Neuronal stem cell (in vitro differentiated cells): ENCODE results near the gene PLCD4.

Experiments
- DNase-seq: peaks from one replicate; pipeline ENCODE4 v3.0.0-alpha.2; 2013; ENCODE audit warnings: low spot score
- H2AFZ ChIP-seq: one replicate; pipeline ENCODE4 v1.6.1; 2013; ENCODE audit warnings: mild to moderate bottlenecking, low read length, inconsistent platforms
- H2AK5ac ChIP-seq: 2 replicates; pipeline ENCODE4 v1.6.1; 2013; ENCODE audit warnings: low read depth, mild to moderate bottlenecking, inconsistent platforms, low read length, moderate library complexity, mixed read lengths
- H2BK120ac ChIP-seq: 2 replicates; pipeline ENCODE4 v1.6.1; 2013; ENCODE audit warnings: low read depth, mild to moderate bottlenecking, inconsistent platforms, low read length, moderate library complexity, mixed read lengths
- H2BK12ac ChIP-seq: one replicate; pipeline ENCODE4 v1.6.1; 2013; ENCODE audit warnings: low read length, inconsistent platforms
- H2BK15ac ChIP-seq: 2 replicates; pipeline ENCODE4 v1.6.1; 2013; ENCODE audit warnings: mild to moderate bottlenecking, low read length, inconsistent platforms, mixed read lengths
- H2BK5ac ChIP-seq: one replicate; pipeline ENCODE4 v1.6.1; 2013; ENCODE audit warnings: inconsistent platforms, mild to moderate bottlenecking, low read length, moderate library complexity
- H3K14ac ChIP-seq: one replicate; pipeline ENCODE4 v1.6.1; 2013; ENCODE audit warnings: low read length, inconsistent platforms
- H3K18ac ChIP-seq: 2 replicates; pipeline ENCODE4 v1.6.1; 2013; ENCODE audit warnings: low read length, inconsistent platforms
- H3K23ac ChIP-seq: 2 replicates; pipeline ENCODE4 v1.6.1; 2013; ENCODE audit warnings: low read depth, mild to moderate bottlenecking, mixed read lengths, low read length, inconsistent platforms; ENCODE audit not compliant: poor library complexity
- H3K27ac ChIP-seq: replicated peaks from 3 replicates; pipeline ENCODE4 v1.5.1; 2013; ENCODE audit warnings: low read length, inconsistent platforms
- H3K27me3 ChIP-seq, 3 experiments: 2 replicates each; pipeline ENCODE4 v1.6.1; 2013; ENCODE audit warnings: low read length in 3 of 3, mild to moderate bottlenecking in 2 of 3, inconsistent platforms in 1 of 3, low read depth in 1 of 3, mixed read lengths in 1 of 3, moderate library complexity in 1 of 3; ENCODE audit not compliant: control insufficient read depth in 3 of 3, insufficient read depth in 3 of 3
- H3K36me3 ChIP-seq, 2 donors: replicated peaks in 1 of 2; 2 replicates each; pipeline ENCODE4 v1.6.1; 2013; ENCODE audit warnings: low read length in 2 of 2; ENCODE audit not compliant: control insufficient read depth in 2 of 2, insufficient read depth in 2 of 2
- H3K4ac ChIP-seq: 2 replicates; pipeline ENCODE4 v1.6.1; 2013; ENCODE audit warnings: inconsistent platforms, mild to moderate bottlenecking, low read length, moderate library complexity
- H3K4me1 ChIP-seq, 2 donors: 1 replicate in 1 of 2; 2 replicates in 1 of 2; pipeline ENCODE4 v1.6.1; 2013; ENCODE audit warnings: low read length in 2 of 2, low read depth in 1 of 2; ENCODE audit not compliant: control insufficient read depth in 2 of 2, insufficient read depth in 1 of 2
- H3K4me2 ChIP-seq: one replicate; pipeline ENCODE4 v1.6.1; 2013; ENCODE audit warnings: mild to moderate bottlenecking, low read length, inconsistent platforms; ENCODE audit not compliant: insufficient read depth, poor library complexity, severe bottlenecking
- H3K4me3 ChIP-seq, 2 donors: 2 replicates each; pipeline ENCODE4 v1.5.1; 2013; ENCODE audit warnings: low read length in 2 of 2, mild to moderate bottlenecking in 2 of 2, inconsistent platforms in 1 of 2, moderate library complexity in 1 of 2
- H3K79me1 ChIP-seq: one replicate; pipeline ENCODE4 v1.6.1; 2013; ENCODE audit warnings: low read depth, mild to moderate bottlenecking, inconsistent platforms, low read length, moderate library complexity
- H3K9ac ChIP-seq: one replicate; pipeline ENCODE4 v1.6.1; 2013; ENCODE audit warnings: mild to moderate bottlenecking, low read depth, low read length, inconsistent platforms; ENCODE audit not compliant: poor library complexity
- H3K9me3 ChIP-seq, 2 donors: replicated peaks in 1 of 2; 2 replicates each; pipeline versions ENCODE3 to v1.6.1; 2013; ENCODE audit warnings: low read length in 2 of 2, mild to moderate bottlenecking in 2 of 2, inconsistent platforms in 1 of 2, low read depth in 1 of 2, mixed read lengths in 1 of 2, moderate library complexity in 1 of 2; ENCODE audit not compliant: control insufficient read depth in 2 of 2, insufficient read depth in 1 of 2
- H4K8ac ChIP-seq: one replicate; pipeline ENCODE4 v1.6.1; 2013; ENCODE audit warnings: low read depth, mild to moderate bottlenecking, inconsistent platforms, low read length, moderate library complexity
- H4K91ac ChIP-seq: one replicate; pipeline ENCODE4 v1.6.1; 2013; ENCODE audit warnings: low read length, low read depth, mild to moderate bottlenecking, inconsistent platforms; ENCODE audit not compliant: poor library complexity
- WGBS, 2 donors: extraction: QIAGEN DNeasy Blood & Tissue Kit; methylation state at CpG; one replicate each; pipeline ENCODE4 v1.1.7; 2013; ENCODE audit warnings: missing lambda C conversion rate in 2 of 2, mixed read lengths in 1 of 2; ENCODE audit not compliant: insufficient read length in 2 of 2, insufficient replicate concordance in 1 of 2; ENCODE audit errors: extremely low coverage in 2 of 2; 5-methylcytosine and 5-hydroxymethylcytosine counted together

PLCD4 gene

DNA sequence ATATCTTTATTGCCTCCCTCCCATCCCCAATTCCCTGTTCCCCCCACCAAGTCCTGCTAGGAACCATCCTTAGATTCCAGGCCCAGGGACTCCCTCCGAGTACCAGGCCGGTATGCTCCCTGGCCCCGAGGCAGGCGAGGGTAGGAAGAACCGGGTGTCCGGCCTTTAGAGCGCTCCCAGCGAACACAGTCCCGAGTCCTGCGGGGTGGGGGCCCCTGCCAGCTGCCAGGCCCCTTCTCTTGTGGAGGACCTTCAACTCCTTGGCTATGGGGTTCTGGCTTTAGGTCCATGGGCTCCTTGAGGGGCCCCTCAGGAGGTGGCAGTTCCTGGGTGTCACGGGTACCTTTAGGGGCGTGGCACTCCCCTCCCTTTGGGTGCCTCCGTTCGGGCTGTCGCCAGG lies 56.2 kb downstream of the PLCD4 start:
- Histone ChIP-seq H3K36me3 (peaks cover 49 to 78% of the 10 kb centered on the region in 2 donors), H2AK5ac (no peak overlapping the region)

DNA sequence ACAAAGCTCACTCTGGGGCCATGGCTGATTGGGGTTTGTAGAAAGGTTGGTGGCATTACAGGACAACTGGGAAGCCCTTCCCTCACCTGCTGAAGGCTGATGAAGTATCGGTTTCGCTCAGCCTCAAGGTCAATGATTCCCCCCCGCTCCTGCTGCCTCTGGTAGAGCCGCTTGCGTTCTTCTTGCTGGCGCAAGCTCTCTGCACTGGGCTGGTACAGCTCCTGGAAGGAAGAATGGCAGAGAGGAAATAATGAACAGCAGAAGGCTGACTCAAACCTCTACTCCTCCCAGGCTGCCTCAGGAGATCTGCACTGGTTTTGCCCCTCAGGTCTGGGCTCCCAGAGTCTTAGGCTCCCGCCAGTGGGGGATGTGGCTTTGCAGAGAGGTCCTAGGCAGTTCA lies 57.0 kb downstream of the PLCD4 start:
- H3K4me2 ChIP-seq: no peak overlapping the region
- no peak overlapping the region for H2AK5ac ChIP-seq
- H2AFZ ChIP-seq: no peak overlapping the region
- no peak overlapping the region for H4K91ac ChIP-seq
- no peak overlapping the region for H3K18ac ChIP-seq
- H3K4me3 ChIP-seq: no peak overlapping the region
- H3K23ac ChIP-seq: no peak overlapping the region
- H3K4me1 ChIP-seq: peaks cover 2 to 4% of the 10 kb centered on the region in 2 donors
- H2BK12ac ChIP-seq: no peak overlapping the region
- H3K36me3 ChIP-seq: peaks cover 49 to 86% of the 10 kb centered on the region in 2 donors
- WGBS, 2 donors: no CpG with 5 or more reads among the region's 7 CpGs
- no peak overlapping the region for H3K4ac ChIP-seq
- H3K14ac ChIP-seq: no peak overlapping the region
- H3K9ac ChIP-seq: no peak overlapping the region
- no peaks in the 10 kb centered on the region for H3K27me3 ChIP-seq
- H4K8ac ChIP-seq: no peak overlapping the region
- H3K27ac ChIP-seq: no peak overlapping the region
- no peaks in the 10 kb centered on the region for H3K79me1 ChIP-seq
- no peak overlapping the region for H2BK5ac ChIP-seq
- H2BK15ac ChIP-seq: no peak overlapping the region
- no peaks in the 10 kb centered on the region for H3K9me3 ChIP-seq
- no peak for DNase-seq
- no peak overlapping the region for H2BK120ac ChIP-seq

More for the DNA sequence above, 56.2 kb downstream of the PLCD4 start:
- Histone ChIP-seq H3K4ac (no peak overlapping the region), H3K79me1 (peaks cover 1% of the 10 kb centered on the region), H3K27ac (no peak overlapping the region), H4K8ac (no peak overlapping the region), H3K9ac (no peak overlapping the region), H2BK12ac (no peak overlapping the region), H3K4me1 (peaks cover 3 to 4% of the 10 kb centered on the region in 2 donors), H2BK120ac (no peak overlapping the region), H3K23ac (no peak overlapping the region), H2BK15ac (no peak overlapping the region), H3K9me3 (no peaks in the 10 kb centered on the region), H3K4me2 (no peak overlapping the region), H4K91ac (no peak overlapping the region), H2BK5ac (no peak overlapping the region), H3K4me3 (no peak overlapping the region), H3K27me3 (no peaks in the 10 kb centered on the region), H2AFZ (no peak overlapping the region), H3K14ac (no peak overlapping the region), H3K18ac (no peak overlapping the region)
- DNase-seq: no peak
- no CpG with 5 or more reads among the region's 15 CpGs for WGBS, 2 donors

DNA sequence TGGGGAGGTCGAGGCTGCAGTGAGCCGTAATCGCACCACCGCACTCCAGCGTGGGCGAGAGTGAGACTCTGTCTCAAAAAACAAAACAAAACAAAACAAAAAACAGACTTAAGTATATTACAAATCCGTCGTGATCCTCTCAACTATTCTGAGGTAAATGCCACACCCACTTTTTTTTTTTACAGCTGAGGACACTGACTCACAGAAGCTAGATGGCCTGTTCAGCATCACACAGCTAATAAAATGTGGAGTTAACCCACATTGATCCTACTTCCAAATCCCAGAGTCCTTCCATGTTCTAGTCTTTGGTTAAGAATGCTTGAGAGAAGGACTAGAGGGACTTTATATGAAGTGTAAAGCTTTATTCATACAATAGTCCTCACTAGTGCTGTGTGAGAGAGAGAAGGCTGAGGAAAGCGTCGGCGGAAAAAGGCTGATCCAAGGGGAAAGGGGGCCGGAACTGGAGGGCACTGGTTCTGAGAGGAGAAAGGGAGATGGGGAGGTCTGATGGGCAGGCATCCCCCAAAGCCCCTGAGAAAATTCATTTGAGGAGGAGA lies 63.5 kb downstream of the PLCD4 start:
- Histone ChIP-seq H3K4me3 (peak overlapping the region; percentile 93 to 95), H4K8ac (no peak overlapping the region), H3K9me3 (no peaks in the 10 kb centered on the region), H3K27me3 (no peaks in the 10 kb centered on the region), H3K14ac (no peak overlapping the region), H3K4me2 (peak overlapping the region; percentile 74), H3K23ac (no peak overlapping the region), H2AFZ (peak overlapping the region; percentile 88), H3K9ac (peak overlapping the region; percentile 88), H2BK5ac (no peak overlapping the region), H3K36me3 (peaks cover 15 to 48% of the 10 kb centered on the region in 2 donors), H3K4ac (no peak overlapping the region), H3K4me1 (peaks cover 0 to 2% of the 10 kb centered on the region in 2 donors), H4K91ac (no peak overlapping the region), H3K18ac (no peak overlapping the region), H2AK5ac (no peak overlapping the region), H2BK120ac (no peak overlapping the region), H2BK12ac (no peak overlapping the region), H3K79me1 (peaks cover 3% of the 10 kb centered on the region), H3K27ac (no peak overlapping the region), H2BK15ac (no peak overlapping the region)
- WGBS, 2 donors: no CpG with 5 or more reads among the region's 12 CpGs
- DNase-seq: no peak

DNA sequence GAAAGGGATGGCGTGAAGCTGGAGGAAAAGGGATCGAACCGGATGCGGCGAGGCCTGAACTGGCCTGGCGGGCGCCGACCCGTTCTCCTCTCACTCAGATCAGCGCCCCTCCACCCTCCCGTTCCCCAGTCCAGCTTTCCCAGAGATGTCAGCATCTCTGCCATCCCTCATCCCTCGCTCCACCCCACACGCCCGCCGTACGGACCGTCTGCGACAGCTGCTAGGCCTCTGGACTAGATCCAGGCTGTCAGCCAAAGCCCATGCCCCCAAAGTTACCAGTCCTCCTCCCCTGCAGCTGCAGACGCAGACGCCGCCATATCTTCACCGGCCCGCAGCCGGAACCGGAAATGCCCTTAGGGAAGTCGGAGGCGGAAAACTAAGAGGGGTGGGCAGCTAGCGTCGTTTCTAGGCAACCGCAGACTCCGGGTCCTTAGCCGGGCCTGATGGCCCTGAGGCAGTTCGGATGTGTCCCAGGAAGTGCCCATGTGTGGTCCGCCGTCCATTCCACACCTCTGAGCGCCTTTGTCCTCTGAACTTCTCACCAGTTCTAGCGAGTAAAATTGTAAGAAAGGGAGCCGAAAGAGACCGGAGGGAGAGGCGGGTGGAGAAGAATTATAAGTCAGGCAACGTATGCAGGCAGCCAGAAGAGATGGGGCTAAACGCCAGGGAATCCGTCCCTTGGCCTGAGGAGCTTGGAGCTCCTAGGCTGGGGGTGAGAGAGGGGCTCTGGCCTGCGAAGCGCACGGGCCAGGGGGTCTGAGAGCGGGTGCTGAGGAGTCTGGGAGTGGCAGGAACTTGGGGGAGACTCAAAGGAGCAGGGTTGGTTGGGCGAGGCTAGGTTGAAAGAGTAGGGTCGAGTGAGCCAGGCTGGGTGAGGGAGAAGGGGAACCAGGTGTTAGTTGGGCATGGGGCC lies 64.2 kb downstream of the PLCD4 start, which contains the start of the genes RNF25 and STK36:
Gene RNF25 (minus strand): TSS at position 349 of the 913 bp plus-strand sequence. CDS start 32 bp downstream, at position 317.
Gene STK36 (plus strand): TSS at position 433 of the 913 bp plus-strand sequence. CDS start 744 bp downstream, outside the sequence.
- Histone ChIP-seq H2BK5ac (no peak within 1 kb of the TSS), H3K4ac (no peak within 1 kb of the TSS), H3K79me1 (peaks cover 3% of the 10 kb centered on the region), H3K36me3 (peaks cover 11 to 46% of the 10 kb centered on the region in 2 donors), H3K18ac (peak within 1 kb of the TSS; percentile 87), H2BK120ac (no peak within 1 kb of the TSS), H3K27me3 (no peaks in the 10 kb centered on the region), H4K91ac (no peak within 1 kb of the TSS), H2BK12ac (no peak within 1 kb of the TSS), H3K14ac (no peak within 1 kb of the TSS), H3K9me3 (no peaks in the 10 kb centered on the region), H2BK15ac (no peak within 1 kb of the TSS), H3K27ac (no peak within 1 kb of the TSS), H3K9ac (peak within 1 kb of the TSS; percentile 88), H3K4me2 (peak within 1 kb of the TSS; percentile 74), H3K4me3 (peak within 1 kb of the TSS; percentile 93 to 95), H2AFZ (peak within 1 kb of the TSS; percentile 88), H2AK5ac (no peak within 1 kb of the TSS), H4K8ac (peak within 1 kb of the TSS; percentile 66), H3K4me1 (peaks cover 0 to 2% of the 10 kb centered on the region in 2 donors), H3K23ac (no peak within 1 kb of the TSS)
- WGBS, 2 donors: no CpG with 5 or more reads among the region's 49 CpGs
- peak; percentile 82 for DNase-seq
